DMS53 (cell line): Measurements from ENCODE around the gene NISCH.
A peak's percentile ranks its signal among the peaks of the same experiment; 100 is the strongest.

Source experiments
- DNase-seq: peaks from one replicate; lab custom pipeline; 2025; lab: John Stamatoyannopoulos, UW

The NISCH gene

DNA sequence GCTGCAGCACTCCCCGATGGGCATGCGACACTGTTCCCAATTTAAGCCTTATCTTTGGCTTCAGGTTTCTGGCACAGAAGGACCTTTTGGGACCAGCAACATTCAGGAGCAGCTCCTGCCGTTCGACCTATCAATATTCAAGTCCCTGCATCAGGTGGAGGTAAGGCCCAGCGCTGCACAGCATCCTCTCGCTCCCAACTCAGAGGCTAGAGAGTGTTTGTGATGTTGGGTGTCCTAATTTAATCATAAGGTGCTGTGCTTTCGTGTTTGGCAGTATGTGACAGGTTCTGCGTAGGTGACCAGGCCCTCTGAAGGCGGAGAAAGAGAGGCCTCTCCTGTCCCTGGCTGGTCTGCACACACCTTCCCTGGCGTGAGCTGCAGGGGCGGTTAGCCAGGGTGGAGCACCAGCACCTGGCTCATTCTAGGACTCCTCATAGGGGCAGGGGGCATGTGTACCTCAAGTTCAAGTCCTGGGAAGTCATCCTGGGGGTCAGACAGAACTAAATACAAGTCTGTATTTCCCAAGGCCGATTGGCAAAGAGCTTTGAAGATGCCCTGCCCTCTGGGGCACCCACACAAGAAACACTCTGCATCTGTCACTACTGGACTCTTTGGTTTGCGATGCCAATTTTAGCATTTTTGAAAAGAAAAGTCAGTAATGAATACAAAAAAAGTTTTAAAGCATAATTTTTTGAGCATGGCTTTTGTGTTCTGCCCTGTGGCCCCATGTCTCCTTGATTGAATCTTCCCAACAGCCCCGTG lies 17.0 kb downstream of the NISCH start:
- no peak for DNase-seq

DNA sequence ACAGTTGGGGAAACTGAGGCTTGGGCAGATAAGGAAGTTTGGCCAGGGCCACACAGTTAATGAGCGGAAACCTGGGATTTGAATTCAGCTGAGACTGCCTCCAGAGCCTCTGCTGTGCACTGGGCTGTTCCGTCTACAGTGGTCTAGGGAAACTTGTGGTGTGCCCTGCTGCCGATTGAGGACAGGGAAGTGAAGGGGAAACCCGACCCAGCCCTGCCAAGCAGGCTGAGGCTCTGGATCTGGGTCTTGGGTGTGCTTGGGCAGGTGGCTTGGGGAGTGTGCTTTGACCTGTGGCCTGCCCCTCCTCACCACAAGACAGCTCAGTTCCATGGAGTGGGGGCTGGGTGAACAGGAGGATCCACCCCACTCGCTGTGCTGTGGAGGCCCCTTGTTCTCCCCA lies 17.6 kb downstream of the NISCH start:
- DNase-seq = no peak

DNA sequence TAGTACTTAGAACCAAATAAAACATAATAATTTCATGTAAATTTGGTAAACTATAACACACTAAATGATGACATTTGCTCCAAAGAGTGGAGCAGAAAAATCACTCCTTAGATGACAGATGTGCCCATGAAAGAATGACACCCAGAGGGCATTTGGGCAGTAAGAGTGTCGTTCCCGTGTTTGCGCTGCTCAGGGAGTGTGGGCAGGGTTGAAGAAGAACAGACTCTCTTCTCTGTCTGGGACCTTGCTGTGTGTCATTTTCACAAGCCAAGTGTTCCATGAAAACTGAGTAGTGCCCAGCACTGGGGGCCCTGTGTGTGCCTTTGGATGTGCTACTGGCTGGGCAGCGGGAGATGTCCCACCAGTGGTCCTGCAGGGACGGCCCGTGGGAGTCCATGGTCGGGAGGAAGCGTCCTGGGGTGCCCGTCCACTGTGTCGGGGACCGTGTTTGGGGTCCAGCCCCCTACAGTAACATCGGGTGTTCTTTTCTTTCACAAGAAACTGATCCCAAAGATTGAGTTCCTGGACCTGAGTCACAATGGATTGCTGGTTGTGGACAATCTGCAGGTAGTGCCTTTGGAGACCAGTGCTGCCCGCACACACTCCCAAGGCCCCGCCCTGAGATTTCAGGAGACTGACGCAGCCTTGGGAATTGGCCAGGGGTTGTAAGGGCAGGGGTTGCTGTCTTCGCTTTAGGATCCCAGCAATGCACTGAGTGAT lies 21.8 kb downstream of the NISCH start:
- DNase-seq = no peak

DNA sequence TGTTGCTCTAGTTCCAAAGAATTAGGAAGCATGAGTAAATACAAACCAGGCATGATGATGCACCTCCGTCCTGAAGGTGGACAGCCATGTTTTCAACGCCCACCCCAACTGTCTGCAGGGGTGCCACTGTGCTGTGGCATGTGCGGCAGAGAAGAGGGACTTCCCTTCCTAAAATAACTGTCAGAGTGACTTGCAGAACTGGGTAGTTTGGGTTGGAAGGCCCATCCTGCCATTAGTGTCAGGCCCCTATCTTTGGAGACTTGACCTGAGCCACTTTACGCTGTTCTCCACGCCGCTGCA lies 22.3 kb downstream of the NISCH start:
- no peak for DNase-seq

DNA sequence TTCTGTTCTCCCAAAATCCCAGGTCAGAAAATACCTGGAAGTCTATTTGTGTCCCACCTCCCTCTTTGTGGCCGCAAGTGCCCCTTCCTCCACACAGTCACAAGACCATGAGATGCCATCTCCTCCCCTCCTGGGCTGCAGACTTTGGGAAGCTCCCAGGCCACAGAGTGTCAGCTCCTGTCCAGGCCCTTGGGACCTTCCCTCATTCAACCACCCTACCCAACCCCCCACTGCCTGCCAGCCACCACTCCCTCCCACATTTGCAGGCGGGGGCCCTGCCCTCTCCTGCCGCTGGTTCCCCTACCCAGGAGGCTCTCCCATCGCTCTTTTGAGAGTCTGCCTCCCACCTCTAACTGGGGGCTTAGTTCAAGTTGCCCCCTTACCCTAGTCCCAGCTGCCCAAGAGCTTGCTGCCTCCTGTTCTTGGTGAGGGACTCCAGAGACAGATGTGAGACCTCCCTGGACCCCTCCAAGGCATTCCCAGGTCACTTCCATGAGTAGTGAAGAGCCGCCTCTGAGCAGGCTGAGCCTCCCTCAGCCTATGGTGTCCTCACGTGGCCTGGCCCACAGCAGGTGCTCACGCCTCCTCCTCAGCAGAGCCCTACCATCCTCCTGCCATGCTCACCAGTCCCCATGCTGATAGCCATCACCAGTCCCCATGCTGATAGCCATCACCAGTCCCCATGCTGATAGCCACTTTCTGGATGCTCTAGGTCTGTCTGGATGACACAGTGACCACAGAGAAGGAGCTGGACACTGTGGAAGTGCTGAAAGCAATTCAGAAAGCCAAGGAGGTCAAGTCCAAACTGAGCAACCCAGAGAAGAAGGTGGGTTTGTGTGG lies 23.9 kb downstream of the NISCH start:
- DNase-seq = no peak

DNA sequence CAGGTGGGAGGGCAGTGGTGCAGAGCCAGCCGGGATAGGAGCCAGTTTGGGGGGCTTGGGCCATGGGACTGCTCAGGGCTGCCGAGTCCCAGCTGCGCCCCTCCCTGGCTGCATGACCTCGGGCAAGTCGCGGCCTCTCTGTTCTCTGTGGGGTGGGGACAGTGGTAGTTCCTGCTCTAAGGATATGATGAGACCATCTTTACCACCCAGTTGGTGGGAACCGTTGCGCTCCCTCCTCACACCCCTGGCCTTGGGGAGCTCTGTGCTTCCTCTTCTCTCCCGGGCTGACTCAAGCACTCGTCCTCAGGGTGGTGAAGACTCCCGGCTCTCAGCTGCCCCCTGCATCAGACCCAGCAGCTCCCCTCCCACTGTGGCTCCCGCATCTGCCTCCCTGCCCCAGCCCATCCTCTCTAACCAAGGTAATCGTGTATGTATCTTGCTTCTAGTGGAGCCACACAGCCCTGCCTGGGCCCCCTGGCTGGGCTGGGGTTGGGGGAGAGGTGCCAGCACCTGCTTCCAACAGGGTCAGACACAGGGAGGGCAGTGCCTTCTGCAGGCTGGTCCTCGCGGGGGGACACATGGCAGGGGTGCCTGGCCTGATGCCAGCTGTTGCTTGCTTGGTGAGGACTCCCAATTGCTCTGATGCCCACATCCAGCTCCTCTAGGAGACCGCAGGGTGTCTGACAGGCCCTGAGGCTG lies 24.6 kb downstream of the NISCH start:
- no peak for DNase-seq

DNA sequence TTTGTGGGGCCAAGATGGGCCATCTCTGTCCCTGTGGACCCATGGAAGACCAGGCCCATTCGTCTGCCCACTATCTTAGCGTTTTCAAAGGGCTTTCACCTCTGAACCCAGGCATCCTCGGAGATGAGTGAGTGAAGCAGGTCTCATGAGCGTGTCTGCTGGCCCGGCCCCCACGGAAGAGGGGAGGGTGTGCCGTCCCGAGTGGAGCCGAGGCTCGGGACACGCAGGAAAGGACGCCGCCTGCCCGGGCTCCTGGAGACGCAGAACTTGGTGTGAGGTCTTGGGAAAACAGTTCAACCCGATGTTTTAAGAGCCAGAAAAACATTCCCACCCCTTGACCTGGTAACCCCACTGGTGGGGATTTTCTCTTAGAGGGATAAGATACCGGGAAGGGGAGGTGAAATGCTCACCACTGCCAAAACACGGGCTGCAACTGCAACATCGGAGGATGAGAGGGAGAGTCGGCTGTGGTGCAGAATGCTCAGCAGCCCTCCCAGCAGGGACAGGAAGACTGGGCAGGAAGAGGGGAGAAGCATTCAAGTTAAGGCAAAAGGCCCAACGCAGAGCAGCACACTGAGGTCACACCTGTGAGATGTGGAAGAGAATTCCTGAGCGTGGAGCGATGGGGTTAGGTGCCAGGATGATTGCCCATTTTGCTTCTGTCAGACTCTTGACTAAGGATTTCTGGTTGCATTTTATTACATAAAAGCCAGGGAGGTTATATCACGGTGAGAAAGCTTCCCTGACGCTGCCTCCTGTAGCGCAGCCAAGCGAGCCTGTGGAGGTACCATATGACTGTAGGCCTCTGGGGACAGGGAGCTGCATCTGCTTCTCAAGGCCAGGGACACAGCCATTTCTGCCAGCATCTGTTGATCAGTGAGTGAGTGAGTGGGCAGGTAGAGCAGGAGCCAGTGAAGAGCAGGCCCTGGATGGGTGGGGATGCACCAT lies 25.6 kb downstream of the NISCH start:
- DNase-seq = no peak

DNA sequence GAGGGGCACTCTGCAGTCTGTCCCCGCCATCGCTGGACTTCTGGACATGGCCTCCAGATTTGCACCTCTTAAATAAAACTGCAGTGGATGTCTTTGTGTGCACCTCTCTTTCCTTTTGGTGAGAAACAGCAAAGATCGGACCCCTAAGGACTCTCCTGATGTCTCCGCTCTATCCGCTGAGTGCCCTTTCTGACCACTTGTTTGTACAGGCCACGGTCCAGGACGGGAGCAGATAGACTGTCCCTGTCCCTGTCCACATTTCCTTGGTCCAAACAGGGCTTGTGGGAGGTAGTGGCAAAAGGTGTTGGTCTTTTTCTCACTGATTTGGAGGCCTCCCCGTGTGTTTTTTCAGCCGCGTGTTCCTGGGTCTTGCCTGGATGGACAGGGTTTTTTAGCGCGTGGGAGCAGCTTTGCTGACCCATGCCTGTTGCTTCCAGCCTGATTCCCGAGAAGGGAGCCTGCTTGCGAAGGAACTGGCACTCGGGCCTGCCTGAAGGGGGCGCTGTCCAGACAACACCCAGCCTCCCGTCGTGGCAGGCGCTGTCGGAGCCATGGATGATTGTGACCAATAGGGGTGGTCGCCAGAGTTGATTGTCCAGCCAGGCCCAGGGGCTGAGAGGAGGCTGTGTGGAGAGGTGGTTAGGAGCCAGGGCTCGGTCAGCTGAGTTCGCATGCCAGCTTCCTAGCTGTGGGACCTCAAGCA lies 26.6 kb downstream of the NISCH start:
- peak; percentile 9 for DNase-seq

DNA sequence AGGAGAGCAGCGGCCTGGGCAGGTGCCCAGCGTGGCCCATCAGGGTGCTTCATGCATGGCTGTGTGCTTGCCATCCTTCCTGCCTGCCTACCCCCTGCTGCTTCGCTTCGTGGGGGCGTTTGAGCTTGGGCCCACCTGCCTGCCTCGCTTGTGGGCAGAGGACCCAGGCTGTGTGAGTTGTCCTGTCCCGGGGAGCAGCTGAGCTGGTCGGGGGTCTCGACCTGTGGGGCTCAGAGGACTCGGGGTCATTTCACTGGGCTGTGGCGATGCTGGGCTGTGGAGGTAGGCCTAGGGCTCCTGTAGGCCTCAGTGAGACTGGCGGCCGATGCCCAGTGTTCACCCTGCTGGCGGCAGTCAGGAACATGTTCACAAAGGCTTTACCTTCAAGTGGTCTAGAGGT lies 27.7 kb downstream of the NISCH start:
- DNase-seq = no peak

DNA sequence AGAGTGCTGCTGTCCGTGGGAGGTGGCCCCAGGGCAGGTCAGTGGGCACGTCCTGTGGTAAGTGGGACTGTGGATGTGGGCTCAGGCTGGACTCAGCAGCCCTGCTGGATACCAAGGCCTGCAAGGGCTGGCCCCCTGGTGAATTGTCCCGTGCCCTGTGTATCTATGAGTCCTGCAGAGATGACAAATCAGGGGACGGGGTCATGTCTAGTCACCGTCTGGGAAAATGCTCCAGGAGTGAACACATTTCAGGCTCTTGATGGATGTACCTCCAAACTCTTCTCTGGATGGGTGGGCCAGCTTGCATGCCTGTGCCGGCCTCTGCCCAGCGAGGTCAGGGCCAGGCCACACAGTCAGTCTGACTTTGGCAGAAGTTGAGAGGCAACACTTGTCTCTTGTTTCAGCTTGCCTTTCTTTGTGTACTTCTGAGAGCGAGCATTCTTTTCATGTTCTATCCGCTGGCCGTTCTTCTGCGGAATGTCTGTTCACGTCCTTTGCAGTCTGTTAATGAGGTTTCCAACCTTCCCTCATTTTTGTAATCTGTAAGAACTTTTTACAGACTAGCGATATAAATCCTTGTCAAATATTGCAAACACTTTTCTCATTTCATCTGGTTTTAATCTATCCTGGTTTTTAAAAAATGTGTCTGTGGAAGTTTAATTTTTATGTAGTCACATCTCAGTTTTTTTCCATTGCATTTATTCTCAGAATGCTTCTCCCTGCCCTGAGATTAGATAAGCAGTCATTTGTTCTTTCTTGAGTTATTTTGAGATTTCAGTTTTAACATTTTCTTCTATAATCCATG lies 28.4 kb downstream of the NISCH start:
- DNase-seq = no peak

DNA sequence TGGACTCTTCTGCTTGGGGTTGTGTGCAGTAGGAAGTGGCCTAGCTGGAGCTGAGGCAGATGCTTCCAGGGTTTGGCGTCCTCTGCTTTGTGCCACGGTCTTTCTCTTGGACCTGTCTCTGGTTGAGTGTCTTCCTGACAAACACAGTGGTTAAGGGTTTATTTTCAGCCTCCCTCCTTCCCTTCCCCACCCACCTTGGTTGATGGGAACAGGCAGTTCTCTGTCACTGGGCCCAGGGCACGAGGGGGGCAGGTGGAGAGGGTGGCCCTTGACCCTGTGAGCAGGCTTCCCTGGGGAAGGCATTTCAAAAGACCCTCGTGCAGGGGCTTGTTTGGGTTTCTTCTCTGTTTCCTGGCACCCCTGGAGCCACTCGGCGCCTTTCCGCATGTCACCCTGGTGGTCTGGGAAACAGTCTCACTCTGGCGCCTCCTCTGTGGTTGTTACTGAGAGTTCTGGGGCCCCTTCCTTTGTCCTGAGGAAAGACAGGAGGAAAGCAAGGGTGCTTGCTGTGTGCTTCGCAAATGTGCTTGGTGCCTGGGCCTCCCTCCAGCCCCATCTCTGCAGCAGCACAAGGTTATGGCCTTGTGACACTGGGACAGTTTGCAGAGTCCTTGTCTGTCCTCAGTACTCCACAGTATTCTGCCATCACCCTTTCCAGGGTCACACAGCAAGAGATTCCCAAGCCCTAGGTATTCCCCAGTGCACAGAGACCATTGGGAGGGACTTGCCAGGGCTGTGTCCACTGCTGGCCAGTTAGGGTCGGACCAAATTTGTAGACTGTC lies 29.5 kb downstream of the NISCH start:
- DNase-seq = no peak

DNA sequence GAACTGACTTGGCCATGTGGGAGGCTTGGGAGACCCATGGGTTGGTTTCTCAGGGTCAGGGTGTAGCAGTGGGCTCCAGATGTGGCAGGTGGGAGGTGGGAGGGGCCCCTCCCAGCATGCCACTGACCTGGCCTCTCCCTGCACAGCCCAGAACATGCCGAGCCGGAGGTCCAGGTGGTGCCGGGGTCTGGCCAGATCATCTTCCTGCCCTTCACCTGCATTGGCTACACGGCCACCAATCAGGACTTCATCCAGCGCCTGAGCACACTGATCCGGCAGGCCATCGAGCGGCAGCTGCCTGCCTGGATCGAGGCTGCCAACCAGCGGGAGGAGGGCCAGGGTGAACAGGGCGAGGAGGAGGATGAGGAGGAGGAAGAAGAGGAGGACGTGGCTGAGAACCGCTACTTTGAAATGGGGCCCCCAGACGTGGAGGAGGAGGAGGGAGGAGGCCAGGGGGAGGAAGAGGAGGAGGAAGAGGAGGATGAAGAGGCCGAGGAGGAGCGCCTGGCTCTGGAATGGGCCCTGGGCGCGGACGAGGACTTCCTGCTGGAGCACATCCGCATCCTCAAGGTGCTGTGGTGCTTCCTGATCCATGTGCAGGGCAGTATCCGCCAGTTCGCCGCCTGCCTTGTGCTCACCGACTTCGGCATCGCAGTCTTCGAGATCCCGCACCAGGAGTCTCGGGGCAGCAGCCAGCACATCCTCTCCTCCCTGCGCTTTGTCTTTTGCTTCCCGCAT lies 31.8 kb downstream of the NISCH start:
- no peak for DNase-seq

DNA sequence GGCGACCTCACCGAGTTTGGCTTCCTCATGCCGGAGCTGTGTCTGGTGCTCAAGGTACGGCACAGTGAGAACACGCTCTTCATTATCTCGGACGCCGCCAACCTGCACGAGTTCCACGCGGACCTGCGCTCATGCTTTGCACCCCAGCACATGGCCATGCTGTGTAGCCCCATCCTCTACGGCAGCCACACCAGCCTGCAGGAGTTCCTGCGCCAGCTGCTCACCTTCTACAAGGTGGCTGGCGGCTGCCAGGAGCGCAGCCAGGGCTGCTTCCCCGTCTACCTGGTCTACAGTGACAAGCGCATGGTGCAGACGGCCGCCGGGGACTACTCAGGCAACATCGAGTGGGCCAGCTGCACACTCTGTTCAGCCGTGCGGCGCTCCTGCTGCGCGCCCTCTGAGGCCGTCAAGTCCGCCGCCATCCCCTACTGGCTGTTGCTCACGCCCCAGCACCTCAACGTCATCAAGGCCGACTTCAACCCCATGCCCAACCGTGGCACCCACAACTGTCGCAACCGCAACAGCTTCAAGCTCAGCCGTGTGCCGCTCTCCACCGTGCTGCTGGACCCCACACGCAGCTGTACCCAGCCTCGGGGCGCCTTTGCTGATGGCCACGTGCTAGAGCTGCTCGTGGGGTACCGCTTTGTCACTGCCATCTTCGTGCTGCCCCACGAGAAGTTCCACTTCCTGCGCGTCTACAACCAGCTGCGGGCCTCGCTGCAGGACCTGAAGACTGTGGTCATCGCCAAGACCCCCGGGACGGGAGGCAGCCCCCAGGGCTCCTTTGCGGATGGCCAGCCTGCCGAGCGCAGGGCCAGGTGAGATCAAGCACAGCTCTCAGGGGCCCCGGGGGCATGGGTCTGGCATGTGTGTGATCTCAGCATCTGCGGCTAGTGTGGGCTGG lies 32.6 kb downstream of the NISCH start:
- DNase-seq = no peak

DNA sequence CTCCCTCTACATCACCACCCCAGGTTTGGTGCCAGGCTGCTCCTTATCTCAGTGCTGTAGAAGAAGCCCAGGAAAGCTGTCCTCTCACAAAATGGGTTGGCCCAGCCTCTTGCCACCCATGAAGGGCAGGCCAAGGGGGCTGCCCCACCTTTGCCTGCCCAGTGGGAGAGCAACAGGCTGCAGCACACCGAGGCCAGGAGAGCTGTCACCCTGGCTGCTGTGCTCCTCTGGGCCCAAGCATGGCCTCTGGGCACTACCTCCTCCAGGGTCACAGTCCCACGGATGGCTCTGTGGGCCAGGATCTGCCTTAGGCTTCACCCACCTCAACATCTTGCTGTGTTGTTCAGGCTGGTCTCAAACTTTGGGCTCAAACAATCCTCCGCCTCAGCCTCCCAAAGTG lies 33.3 kb downstream of the NISCH start:
- DNase-seq = no peak

DNA sequence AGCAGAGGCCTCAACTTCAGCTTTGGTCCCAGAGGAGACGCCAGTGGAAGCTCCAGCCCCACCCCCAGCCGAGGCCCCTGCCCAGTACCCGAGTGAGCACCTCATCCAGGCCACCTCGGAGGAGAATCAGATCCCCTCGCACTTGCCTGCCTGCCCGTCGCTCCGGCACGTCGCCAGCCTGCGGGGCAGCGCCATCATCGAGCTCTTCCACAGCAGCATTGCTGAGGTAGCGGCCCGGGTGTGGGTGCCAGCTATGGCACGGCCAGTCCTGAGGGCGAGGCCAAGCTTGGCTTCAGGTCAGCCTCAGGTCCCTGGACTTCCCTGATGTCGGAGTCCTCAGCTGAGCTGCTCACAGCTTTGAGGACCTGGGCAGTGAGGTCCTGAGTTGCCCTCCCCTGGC lies 34.0 kb downstream of the NISCH start:
- DNase-seq = no peak

DNA sequence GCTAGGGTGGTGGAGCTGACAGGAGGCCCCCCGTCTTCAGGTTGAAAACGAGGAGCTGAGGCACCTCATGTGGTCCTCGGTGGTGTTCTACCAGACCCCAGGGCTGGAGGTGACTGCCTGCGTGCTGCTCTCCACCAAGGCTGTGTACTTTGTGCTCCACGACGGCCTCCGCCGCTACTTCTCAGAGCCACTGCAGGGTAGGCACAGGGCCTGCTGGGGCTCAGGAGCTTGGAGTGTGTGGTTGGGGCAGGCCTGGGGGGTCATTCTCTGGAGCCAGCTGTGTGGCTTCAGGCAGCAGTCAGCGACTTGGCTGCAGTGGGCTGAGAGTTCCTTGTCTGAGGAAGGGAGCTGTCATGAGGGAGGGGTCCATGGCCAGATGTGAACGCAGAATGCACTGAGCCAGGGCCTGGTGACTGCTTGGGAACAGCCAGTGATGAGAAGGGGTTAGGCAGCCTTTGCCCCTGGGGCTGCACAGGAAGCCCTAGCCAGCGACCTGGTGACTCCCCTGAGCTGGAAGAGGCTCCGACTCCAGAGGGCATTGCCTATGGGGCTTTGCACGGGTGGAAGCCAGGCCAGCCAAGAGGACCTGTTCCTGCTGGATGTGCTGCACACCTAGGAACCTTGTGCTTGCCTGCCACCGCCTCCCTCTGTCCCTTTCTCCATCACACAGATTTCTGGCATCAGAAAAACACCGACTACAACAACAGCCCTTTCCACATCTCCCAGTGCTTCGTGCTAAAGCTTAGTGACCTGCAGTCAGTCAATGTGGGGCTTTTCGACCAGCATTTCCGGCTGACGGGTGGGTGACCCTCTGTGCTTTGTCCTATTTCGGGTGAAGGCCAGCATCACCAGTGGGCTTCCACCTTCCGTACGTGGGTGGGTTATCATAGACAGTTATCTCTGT lies 34.9 kb downstream of the NISCH start:
- no peak for DNase-seq
